ENCODE data around the gene TFR2.

DNA sequence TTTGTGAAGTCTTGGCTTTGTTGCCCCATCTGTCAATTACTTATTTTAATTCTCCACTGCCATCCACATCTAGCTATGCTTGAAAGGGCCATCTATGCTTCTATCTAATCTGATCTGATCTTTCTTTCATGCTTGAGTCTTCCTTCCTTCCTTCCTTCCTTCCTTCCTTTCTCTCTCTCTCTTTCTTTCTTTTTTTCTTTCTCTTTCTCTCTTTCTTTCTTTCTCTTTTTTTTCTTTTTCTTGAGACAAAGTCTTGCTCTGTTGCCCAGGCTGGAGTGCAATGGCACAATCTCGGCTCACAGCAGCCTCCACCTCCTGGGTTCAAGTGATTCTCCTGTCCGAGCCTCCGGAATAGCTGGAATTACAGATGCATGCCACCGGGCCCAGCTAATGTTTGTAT, 11.3 kb downstream of the TFR2 start:
- no peak for TF ChIP-seq CTCF (IDR thresholded peaks at IDR 0.05; ENCODE audit: insufficient read depth, low read depth, low read length)
- no peak for TF ChIP-seq EZH2 (IDR thresholded peaks at IDR 0.05; ENCODE audit: insufficient read depth, low read length)
